Panc1 (cell line): Measurements from ENCODE around the gene CDC42BPA. TPM values are rescaled to one million over a fixed set of nuclear protein-coding genes. Genes with fewer than 3 reads are reported as not detected.

Experiments
- ATAC-seq: fragments of 200-7000 bp; cut with Tn5 transposase; 2 replicates; pipeline ENCODE4 v1.9.1; 2020; ENCODE audit warnings: mild to moderate bottlenecking, moderate library complexity
- BruUV-seq: library from RNA; stranded (reverse); fragments of 400-500 nt; replicated peaks from 2 replicates; lab custom pipeline; 2021; lab: Mats Ljungman, UMichigan
- CTCF ChIA-PET: fragments of 300-600 bp; sonication (Branson Sonifier 250); formaldehyde crosslinking; loops from one replicate; lab custom pipeline; 2022; ENCODE audit warnings: antibody characterized with exemption; lab: Charles Lee
- POLR2A ChIA-PET: fragments of 300-600 bp; sonication (Branson Sonifier 250); formaldehyde crosslinking; loops from one replicate; lab custom pipeline; 2022; ENCODE audit warnings: antibody characterized with exemption; lab: Charles Lee
- DNase-seq: peaks from one replicate; pipeline ENCODE4 v3.0.0-alpha.2; 2010; ENCODE audit warnings: low read depth, low spot score
- H3K27ac ChIP-seq: 2 replicates; pipeline ENCODE4 v1.5.1; 2011; ENCODE audit warnings: mild to moderate bottlenecking, low read length, inconsistent platforms
- H3K27me3 ChIP-seq: fragments of 200-500 bp; sonication (Bioruptor generic); 2 replicates; pipeline ENCODE4 v1.6.0; 2014; ENCODE audit warnings: low read length, inconsistent platforms; ENCODE audit not compliant: control insufficient read depth, insufficient read depth
- H3K36me3 ChIP-seq: fragments of 200-500 bp; sonication (Bioruptor generic); 2 replicates; pipeline ENCODE4 v1.5.1; 2014; ENCODE audit warnings: inconsistent platforms, mild to moderate bottlenecking, low read length, moderate library complexity; ENCODE audit not compliant: control insufficient read depth, insufficient read depth
- H3K4me1 ChIP-seq: 2 replicates; pipeline ENCODE4 v1.5.1; 2011; ENCODE audit warnings: inconsistent platforms, mild to moderate bottlenecking, low read length, moderate library complexity; ENCODE audit not compliant: control insufficient read depth, insufficient read depth
- H3K4me3 ChIP-seq, 2 experiments: 2 replicates each; pipeline ENCODE4 v1.5.1; 2011 to 2012; ENCODE audit warnings: low read depth in 2 of 2, low read length in 2 of 2, mild to moderate bottlenecking in 2 of 2, inconsistent platforms in 1 of 2, moderate library complexity in 1 of 2
- H3K9me3 ChIP-seq: fragments of 200-500 bp; sonication (Bioruptor generic); 2 replicates; pipeline ENCODE4 v1.5.1; 2014; ENCODE audit warnings: low read depth, mild to moderate bottlenecking, inconsistent platforms, low read length, moderate library complexity; ENCODE audit not compliant: control insufficient read depth, insufficient read depth
- POLR2AphosphoS5 ChIP-seq: IDR thresholded peaks from 2 replicates; pipeline ENCODE4 v1.6.1; 2012; ENCODE audit warnings: mild to moderate bottlenecking, low read depth, low read length, moderate library complexity
- REST ChIP-seq, 2 experiments: IDR thresholded peaks; 2 replicates each; pipeline ENCODE4 v1.6.1; 2011 to 2012; ENCODE audit warnings: low read depth in 2 of 2, control low read depth in 1 of 2, low read length in 1 of 2, mild to moderate bottlenecking in 1 of 2, moderate library complexity in 1 of 2; ENCODE audit not compliant: insufficient read depth in 1 of 2
- SIN3A ChIP-seq: IDR thresholded peaks from 2 replicates; pipeline ENCODE4 v1.6.1; 2012; ENCODE audit warnings: low read depth, mild to moderate bottlenecking, low read length, moderate library complexity, borderline replicate concordance; ENCODE audit not compliant: insufficient read depth
- TCF7L2 ChIP-seq: IDR thresholded peaks from 2 replicates; pipeline ENCODE4 v1.6.1; 2011; ENCODE audit warnings: mild to moderate bottlenecking, low read depth, low read length, inconsistent platforms
- in situ Hi-C: cut with HindIII; loops from 2 replicates; pipeline ENCODE4 v1.10.0; 2016; ENCODE audit warnings: low sequenced_read_pairs, low pct_unique_long_range_greater_than_20kb
- intact Hi-C: fragments of 100-400 bp; cut with micrococcal nuclease; formaldehyde crosslinking; loops from one replicate; pipeline ENCODE4 v1.10.0; 2022; ENCODE audit not compliant: unreplicated experiment
- total RNA-seq: library from RNA; stranded (reverse); gene quantifications from one replicate; pipeline ENCODE4 v1.2.1, GENCODE V29; 2021; ENCODE audit not compliant: unreplicated experiment
- TF ChIP-seq, protein P1 (sequence below): fragments of 450-650 bp; IDR thresholded peaks from 2 replicates; pipeline ENCODE4 v1.5.1; 2017; ENCODE audit warnings: mild to moderate bottlenecking

CDC42BPA gene
- total RNA-seq, 1 experiment from 2014 or later: 32.8 TPM

DNA sequence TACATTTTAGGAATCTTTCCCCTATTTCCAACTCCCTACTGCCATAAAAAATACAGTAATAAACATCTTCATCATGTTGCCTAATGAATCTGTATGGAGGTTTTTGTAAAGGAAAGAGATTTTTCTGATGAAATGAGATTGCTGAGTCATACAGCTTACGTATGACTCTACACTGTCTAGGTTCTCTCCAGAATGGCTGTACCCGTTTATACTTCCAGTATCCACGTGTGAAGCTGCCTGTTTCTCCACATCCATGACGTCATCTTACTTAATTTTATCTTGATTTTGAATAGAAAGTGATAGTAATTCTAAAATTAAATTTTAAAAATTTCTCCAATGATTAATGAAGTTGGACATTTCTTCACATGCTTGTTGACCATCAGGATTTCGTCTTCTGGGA is 274.5 kb downstream of the CDC42BPA start:
- no peak for TF ChIP-seq SIN3A
- no peak for TF ChIP-seq POLR2AphosphoS5
- TF ChIP-seq TCF7L2: no peak
- no peak for TF ChIP-seq REST (IDR thresholded peaks at IDR 0.05; ENCODE audit: insufficient read depth in 1 of 2, low read depth in 2 of 2, low read length in 1 of 2)
- TF ChIP-seq, protein P1, sequence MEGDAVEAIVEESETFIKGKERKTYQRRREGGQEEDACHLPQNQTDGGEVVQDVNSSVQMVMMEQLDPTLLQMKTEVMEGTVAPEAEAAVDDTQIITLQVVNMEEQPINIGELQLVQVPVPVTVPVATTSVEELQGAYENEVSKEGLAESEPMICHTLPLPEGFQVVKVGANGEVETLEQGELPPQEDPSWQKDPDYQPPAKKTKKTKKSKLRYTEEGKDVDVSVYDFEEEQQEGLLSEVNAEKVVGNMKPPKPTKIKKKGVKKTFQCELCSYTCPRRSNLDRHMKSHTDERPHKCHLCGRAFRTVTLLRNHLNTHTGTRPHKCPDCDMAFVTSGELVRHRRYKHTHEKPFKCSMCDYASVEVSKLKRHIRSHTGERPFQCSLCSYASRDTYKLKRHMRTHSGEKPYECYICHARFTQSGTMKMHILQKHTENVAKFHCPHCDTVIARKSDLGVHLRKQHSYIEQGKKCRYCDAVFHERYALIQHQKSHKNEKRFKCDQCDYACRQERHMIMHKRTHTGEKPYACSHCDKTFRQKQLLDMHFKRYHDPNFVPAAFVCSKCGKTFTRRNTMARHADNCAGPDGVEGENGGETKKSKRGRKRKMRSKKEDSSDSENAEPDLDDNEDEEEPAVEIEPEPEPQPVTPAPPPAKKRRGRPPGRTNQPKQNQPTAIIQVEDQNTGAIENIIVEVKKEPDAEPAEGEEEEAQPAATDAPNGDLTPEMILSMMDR: no peak
- BruUV-seq: no TSS peak
- in situ Hi-C loops: no loop called here

DNA sequence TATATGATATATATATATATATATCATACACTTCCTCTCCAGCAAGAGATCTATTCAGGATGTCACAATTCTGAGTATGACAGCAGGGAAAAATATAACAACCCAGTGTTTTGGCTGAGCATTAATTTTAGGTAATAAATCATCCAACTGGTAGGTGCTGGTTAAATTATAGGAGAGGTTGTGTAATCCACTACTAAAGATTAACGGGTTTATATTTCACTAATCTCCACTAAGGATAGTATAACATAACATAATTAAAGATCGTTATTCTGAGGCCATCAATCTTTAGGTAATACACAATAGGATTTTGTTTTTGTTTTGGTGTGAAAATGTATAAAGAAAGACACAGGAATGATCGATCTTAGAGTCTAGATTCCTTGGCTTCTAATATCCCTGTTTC is 276.0 kb downstream of the CDC42BPA start:
- intact Hi-C loops: no loop called here
- no peaks in the 10 kb centered on the region for H3K4me1 ChIP-seq
- ChIA-PET CTCF (no interaction called here), POLR2A (no interaction called here)
- BruUV-seq: no TSS peak
- ATAC-seq (no peak), DNase-seq (no peak)
- H3K27me3 ChIP-seq: no peaks in the 10 kb centered on the region
- TF ChIP-seq, protein P1: no peak
- TF ChIP-seq POLR2AphosphoS5 (no peak), TCF7L2 (no peak), REST (IDR thresholded peaks at IDR 0.05; ENCODE audit: insufficient read depth in 1 of 2, low read depth in 2 of 2, low read length in 1 of 2) (no peak), SIN3A (no peak)
- H3K36me3 ChIP-seq: no peaks in the 10 kb centered on the region; the same call in 1 of the 2 replicates
- no peak overlapping the region for H3K4me3 ChIP-seq
- no peak overlapping the region for H3K27ac ChIP-seq
- H3K9me3 ChIP-seq: no peaks in the 10 kb centered on the region
- in situ Hi-C loops: no loop called here

More for the DNA sequence above, 274.5 kb downstream of the CDC42BPA start:
- H3K27ac ChIP-seq: no peak overlapping the region
- H3K9me3 ChIP-seq: no peaks in the 10 kb centered on the region
- no peak overlapping the region for H3K4me3 ChIP-seq
- no peak for DNase-seq
- peaks cover 2% of the 10 kb centered on the region for H3K36me3 ChIP-seq
- ATAC-seq: no peak
- no peaks in the 10 kb centered on the region for H3K4me1 ChIP-seq
- CTCF ChIA-PET: no interaction called here
- intact Hi-C loops: no loop called here
- POLR2A ChIA-PET: no interaction called here
- H3K27me3 ChIP-seq: no peaks in the 10 kb centered on the region
